PC-3 (cell line): ENCODE measurements around the gene NPLOC4.

Experiments used
- CTCF ChIP-seq: fragments of 300-600 bp; sonication (generic); conservative IDR thresholded peaks from 2 replicates; pipeline ENCODE4 v1.5.1; 2017; ENCODE audit warnings: antibody characterized with exemption, low read depth, mild to moderate bottlenecking, low read length
- EZH2 ChIP-seq: fragments of 300-600 bp; sonication (generic); IDR thresholded peaks from one replicate; pipeline ENCODE4 v1.6.1; 2017; ENCODE audit warnings: antibody characterized with exemption, mild to moderate bottlenecking, low read length; ENCODE audit not compliant: unreplicated experiment

- TF ChIP-seq CTCF (no peak), EZH2 (no peak)
These were observed 61.1 kb downstream of the NPLOC4 start for GRCh38 chr17:81575836-81576235.
